Activated CD8-positive, alpha-beta memory T cell treated with anti-CD3 and anti-CD28 coated beads for 1 hour (primary cell): ENCODE results near the gene AGPAT4.

Experiments used
- DNase-seq, 2 donors: peaks; one replicate each; pipeline ENCODE4 v3.0.0-alpha.2; 2020; ENCODE audit warnings: low read depth in 1 of 2; ENCODE audit errors: extremely low read depth in 1 of 2

AGPAT4 gene

GRCh38 chr6:161284653-161285052 lies 10.8 kb upstream of the AGPAT4 start:
- DNase-seq, result no peak

DNA sequence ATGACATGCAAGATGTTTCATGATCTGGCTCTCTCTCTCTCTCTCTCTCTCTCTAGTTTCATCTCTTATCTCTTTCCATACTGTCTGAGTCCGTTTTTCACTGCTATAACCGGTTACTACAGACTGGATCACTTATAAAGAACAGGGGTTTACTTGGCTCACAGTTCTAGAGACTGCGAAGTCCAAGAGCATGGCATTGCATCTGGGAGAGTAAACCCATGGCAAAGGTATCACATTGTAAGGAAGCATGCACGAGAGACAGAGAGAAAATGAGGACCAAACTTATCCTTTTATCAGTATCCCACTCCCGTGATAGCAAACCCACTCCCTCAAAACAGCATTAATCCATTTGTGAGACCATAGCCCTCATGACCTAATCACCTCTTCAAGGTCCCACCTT lies 7.2 kb upstream of the AGPAT4 start:
- no peak for DNase-seq

DNA sequence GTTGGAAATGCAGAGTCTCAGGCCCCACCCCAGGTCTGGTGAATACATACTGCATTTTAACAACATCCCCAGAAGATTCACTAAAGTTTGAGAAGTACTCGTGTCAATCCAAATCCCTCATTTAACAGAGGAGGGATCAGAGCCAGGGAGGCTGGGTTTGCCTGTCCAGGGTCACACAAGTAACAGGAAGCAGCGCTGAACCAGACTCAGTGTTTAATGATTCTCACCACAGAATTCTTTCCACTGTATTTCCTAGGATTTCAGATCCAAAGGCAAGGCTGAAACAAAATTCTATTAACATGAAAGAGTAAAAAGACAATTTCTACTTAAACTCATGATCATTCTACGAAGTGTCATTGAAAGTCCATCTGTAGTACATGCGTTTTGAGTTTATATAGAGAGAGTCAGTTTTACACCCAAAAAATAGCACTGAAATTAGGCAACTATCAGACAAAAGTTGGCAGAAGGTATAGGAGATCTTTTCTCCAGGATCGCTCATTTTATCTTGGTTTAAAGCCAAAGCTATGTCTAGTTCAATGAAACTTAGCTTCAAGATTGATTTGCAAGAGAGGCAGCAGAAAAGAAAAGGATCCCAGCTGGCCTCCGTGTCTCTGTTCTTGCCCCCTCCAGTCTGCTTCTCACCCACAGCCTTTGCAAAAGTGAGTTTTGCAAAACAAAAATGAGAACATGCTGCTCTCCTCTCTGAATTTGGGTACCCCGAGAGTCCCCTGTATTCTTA lies 6.0 kb upstream of the AGPAT4 start:
- DNase-seq, result no peak

- no peak for DNase-seq
Measured at GRCh38 chr6:161276605-161277155, 2.8 kb upstream of the AGPAT4 start.

- DNase-seq, result no peak
Measured at GRCh38 chr6:161274898-161275297, 1.0 kb upstream of the AGPAT4 start.

DNA sequence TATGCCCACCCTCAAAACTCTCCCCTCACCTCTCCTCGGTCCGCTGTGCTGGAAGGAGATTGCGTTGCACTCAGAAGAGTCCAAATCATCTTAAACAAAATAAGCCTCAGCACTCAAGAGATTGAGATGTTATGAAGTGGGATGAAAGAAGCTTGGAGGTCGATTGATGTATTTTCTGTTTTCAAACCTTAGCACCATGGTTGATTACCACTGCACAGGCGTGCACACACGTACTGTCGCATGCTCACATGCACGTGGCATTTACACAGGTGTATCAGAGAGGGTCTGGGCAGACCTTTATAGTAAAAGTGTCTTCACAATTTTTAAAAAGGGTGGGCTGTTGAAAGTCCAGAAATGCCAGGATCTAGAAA lies 612 bp upstream of the AGPAT4 start:
- no peak for DNase-seq

DNA sequence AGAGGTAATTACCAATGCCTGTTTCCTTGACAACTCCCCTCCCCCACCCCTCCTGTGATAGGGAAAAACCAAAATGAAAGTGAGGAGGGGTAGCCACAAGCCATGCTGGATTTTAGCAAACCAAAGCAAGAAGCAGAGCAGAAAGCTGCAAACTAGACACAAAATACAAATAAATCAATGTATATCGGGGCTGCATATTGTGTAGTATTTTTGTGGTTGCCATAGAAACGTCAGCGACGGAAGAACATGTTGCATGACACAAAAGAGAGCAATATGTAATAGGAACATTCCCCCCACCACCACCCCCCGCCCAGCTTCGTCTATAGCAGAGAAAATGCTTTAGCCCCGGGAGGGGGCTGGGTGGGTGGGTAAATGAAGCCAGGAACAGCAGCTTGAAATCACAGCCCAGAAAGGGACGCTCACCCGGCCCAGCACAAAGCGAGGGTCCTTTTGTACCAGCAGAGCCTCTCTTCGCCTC lies 548 bp downstream of the AGPAT4 start:
- DNase-seq, result peak in 1 of 2 donors; percentile 19

DNA sequence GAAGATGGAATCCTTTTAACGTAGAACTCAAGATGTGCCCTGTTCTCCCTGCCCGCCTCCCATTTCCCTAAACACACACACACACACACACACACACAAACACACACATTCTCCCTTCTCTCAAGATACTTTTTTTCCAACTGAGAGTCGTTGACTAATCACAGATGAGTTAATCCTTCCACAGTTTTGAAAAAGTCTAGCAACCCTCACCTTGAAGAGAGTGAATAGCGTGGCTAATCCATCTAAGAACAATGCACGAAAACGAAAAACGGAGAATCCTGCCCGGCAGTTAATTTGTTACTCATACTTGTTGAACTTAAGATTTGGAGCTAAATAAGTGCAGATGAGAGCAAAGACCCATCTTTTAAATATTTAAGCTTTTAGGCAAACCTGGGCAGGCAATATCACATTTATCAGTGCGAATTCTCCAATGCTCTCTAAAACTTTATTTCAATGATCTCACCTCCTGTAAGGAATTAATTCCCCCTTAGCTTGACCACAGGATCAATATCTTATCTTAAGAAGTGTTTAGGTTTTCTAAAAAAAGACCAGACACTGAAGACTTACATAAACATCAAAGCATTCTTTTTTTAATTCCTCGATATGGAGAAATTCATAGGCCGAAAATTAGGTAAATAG lies 1.1 kb downstream of the AGPAT4 start:
- no peak for DNase-seq

DNA sequence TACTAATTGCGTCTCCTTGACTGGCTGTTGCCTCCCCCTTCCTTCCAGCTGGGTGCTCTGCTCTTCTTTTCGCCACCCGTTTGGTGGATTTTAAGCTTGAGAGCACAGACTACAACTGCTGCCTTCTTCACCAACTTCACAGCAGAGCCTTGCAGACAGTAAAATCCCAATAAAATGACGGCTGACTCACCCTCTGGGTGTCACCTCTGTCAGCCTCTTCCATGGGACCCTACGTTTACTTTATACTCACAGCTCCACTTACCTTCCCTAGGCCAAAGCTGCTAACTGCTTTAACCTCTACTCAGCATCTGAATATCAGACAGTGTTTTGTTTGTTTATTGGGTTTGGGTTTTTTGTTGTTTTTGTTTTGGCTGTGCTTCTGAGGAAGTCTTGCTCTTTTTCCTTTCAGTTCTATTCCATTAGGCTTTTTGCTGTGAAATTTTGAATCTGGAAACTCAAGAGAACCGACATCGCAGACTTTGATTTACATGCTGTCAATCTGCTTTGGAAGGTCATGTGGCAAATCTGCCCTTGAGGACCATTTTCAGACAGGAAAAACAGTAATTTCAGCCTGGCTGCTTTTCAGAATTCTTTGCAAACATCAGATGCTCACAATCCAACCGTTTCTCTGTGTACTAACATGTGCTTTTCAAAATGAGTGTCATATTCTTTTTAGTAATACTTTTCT lies 2.4 kb downstream of the AGPAT4 start:
- DNase-seq, result no peak

- DNase-seq, result no peak
Measured at GRCh38 chr6:161270116-161270515, 3.7 kb downstream of the AGPAT4 start.

GRCh38 chr6:161269310-161269709 lies 4.6 kb downstream of the AGPAT4 start:
- no peak for DNase-seq

DNA sequence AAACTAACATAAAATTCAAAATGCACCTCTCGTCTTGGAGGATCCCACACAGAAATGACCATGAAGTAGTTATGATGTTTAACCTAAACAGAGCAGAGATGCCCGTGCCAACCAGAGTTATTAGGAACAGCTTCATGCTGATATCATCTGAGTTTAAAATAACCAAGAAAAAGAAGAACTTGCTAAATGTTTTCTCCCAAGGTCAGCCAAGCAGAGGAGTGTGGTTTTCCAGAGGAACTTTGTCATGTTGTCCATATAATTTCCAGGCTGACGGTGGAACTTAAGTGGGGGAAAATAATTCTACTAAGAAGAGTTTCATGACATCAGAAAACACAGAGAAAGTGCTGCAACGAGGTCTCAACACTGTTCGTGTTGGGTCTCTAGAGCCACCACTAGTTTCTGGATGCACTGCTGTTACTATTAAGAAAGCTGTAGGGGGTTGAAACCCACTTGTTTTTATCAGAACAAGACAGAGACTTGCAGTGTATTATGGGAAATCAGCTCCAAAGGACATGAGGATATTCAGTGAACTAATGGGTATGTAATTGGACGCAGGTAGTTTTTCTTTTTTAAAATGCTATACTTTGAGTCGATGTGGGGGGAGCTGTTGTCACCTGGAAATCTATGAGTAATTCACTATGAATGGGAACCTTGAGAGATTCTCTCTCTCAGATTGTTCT lies 5.2 kb downstream of the AGPAT4 start:
- no peak for DNase-seq

DNA sequence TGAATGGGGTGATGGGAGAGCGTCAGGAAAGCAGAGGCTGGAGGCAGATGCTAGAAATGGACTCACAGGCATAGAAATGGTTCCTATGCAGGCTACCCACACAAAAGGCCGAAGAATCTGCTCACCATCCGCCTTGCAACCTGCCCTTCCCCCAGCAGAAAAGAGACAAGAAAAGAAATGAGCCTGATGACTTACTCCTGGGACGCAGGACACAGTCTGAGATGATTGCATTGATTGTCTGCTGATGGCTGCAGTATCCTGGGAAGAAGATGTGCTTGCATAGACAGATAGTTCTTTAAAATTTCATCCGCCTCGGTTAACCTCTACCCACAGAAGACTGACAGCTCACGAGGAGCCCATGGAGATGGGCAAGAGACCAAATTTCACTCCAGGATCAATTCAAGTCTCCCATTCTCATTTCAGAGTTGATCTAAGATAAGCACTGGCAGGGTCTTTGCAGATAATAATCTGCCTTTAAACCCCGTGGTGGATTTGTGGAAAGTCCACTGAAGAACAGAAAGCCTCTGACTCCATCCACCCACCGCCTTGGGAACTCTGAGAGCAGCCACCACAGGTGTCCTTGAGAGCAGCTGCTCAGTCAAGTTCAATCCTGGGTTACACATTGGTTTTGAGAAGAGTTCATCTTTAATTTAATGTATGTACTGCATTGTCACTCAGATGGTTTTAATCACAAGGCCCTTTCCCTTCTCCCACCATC lies 7.2 kb downstream of the AGPAT4 start:
- DNase-seq, result no peak

GRCh38 chr6:161265975-161266374 lies 7.9 kb downstream of the AGPAT4 start:
- DNase-seq, result no peak

GRCh38 chr6:161265554-161265953 lies 8.3 kb downstream of the AGPAT4 start:
- no peak for DNase-seq

GRCh38 chr6:161264181-161264580 lies 9.7 kb downstream of the AGPAT4 start:
- no peak for DNase-seq

GRCh38 chr6:161261816-161262215 lies 12.0 kb downstream of the AGPAT4 start:
- no peak for DNase-seq

- no peak for DNase-seq
Measured at GRCh38 chr6:161261325-161261724, 12.5 kb downstream of the AGPAT4 start.

GRCh38 chr6:161259302-161259701 lies 14.6 kb downstream of the AGPAT4 start:
- no peak for DNase-seq

- no peak for DNase-seq
Measured at GRCh38 chr6:161257793-161258457, 15.9 kb downstream of the AGPAT4 start.
